Smooth muscle cell (in vitro differentiated cells): ENCODE data around the gene ZBTB25. TPM values are rescaled to one million over a fixed set of nuclear protein-coding genes. Genes with fewer than 3 reads are reported as not detected.
"Not testable (repeated sequence)": the region's sequence is repeated elsewhere in the genome, so short reads cannot be mapped to it uniquely, and the experiment has no call there.

ENCODE experiments used
- DNase-seq: peaks from one replicate; lab custom pipeline; 2025; ENCODE audit not compliant: unreplicated experiment; lab: John Stamatoyannopoulos, UW
- H2AFZ ChIP-seq: fragments of 200-600 bp; sonication (generic); 2 replicates; pipeline ENCODE4 v1.6.0; 2016; ENCODE audit warnings: antibody characterized with exemption, low read depth, mild to moderate bottlenecking
- H3F3A ChIP-seq: fragments of 200-600 bp; sonication (generic); 2 replicates; pipeline ENCODE4 v1.6.0; 2017; ENCODE audit warnings: antibody characterized with exemption, low read depth
- H3K27ac ChIP-seq: fragments of 200-600 bp; sonication (generic); 2 replicates; pipeline ENCODE4 v1.5.1; 2016; ENCODE audit warnings: low read depth, mild to moderate bottlenecking
- H3K27me3 ChIP-seq: fragments of 200-600 bp; sonication (generic); 2 replicates; pipeline ENCODE4 v1.6.1; 2016; ENCODE audit warnings: low read depth, mild to moderate bottlenecking
- H3K36me3 ChIP-seq: fragments of 200-600 bp; sonication (generic); 2 replicates; pipeline ENCODE4 v1.5.1; 2016; ENCODE audit warnings: low read depth
- H3K4me1 ChIP-seq: fragments of 200-600 bp; sonication (generic); 2 replicates; pipeline ENCODE4 v1.5.1; 2016; ENCODE audit warnings: low read depth
- H3K4me2 ChIP-seq: fragments of 200-600 bp; sonication (generic); 2 replicates; pipeline ENCODE4 v1.6.0; 2016; ENCODE audit warnings: mild to moderate bottlenecking
- H3K4me3 ChIP-seq: fragments of 200-600 bp; sonication (generic); 2 replicates; pipeline ENCODE4 v1.5.1; 2016; ENCODE audit warnings: mild to moderate bottlenecking
- H3K79me2 ChIP-seq: fragments of 200-600 bp; sonication (generic); 2 replicates; pipeline ENCODE4 v1.6.0; 2016; ENCODE audit warnings: low read depth, mild to moderate bottlenecking
- H3K9ac ChIP-seq: fragments of 200-600 bp; sonication (generic); 2 replicates; pipeline ENCODE4 v1.6.0; 2016; ENCODE audit warnings: low read depth
- H3K9me3 ChIP-seq: fragments of 200-600 bp; sonication (generic); replicated peaks from 2 replicates; pipeline ENCODE4 v1.5.1; 2016; ENCODE audit warnings: low read depth
- H4K20me1 ChIP-seq: fragments of 200-600 bp; sonication (generic); 2 replicates; pipeline ENCODE4 v1.6.0; 2016; ENCODE audit warnings: low read depth
- WGBS: methylation state at CpG from one replicate; pipeline ENCODE4 v1.1.7; 2016; ENCODE audit warnings: low lambda C conversion rate; 5-methylcytosine and 5-hydroxymethylcytosine counted together
- polyA plus RNA-seq: library from polyadenylated mRNA; unstranded; fragments of >200 nt; fragmentation: Nextera tagmentation; extraction: Ambion mirVana; gene quantifications from 2 replicates; pipeline ENCODE4 v1.2.1, GENCODE V29; 2016
- total RNA-seq: library from RNA; depleted of rRNA; stranded (reverse); fragments of >200 nt; gene quantifications from 2 replicates; pipeline ENCODE4 v1.2.3, GENCODE V29; 2014
- TF ChIP-seq, protein P1 (sequence below): fragments of 200-600 bp; sonication (generic); IDR thresholded peaks from 2 replicates; pipeline ENCODE4 v1.5.1; 2017; ENCODE audit warnings: borderline replicate concordance, mild to moderate bottlenecking, antibody characterized with exemption; ENCODE audit not compliant: insufficient read depth, poor library complexity, severe bottlenecking

Gene ZBTB25
- total and polyA plus RNA-seq, 2 experiments from 2014 or later, result 6.9 to 12.5 TPM

DNA sequence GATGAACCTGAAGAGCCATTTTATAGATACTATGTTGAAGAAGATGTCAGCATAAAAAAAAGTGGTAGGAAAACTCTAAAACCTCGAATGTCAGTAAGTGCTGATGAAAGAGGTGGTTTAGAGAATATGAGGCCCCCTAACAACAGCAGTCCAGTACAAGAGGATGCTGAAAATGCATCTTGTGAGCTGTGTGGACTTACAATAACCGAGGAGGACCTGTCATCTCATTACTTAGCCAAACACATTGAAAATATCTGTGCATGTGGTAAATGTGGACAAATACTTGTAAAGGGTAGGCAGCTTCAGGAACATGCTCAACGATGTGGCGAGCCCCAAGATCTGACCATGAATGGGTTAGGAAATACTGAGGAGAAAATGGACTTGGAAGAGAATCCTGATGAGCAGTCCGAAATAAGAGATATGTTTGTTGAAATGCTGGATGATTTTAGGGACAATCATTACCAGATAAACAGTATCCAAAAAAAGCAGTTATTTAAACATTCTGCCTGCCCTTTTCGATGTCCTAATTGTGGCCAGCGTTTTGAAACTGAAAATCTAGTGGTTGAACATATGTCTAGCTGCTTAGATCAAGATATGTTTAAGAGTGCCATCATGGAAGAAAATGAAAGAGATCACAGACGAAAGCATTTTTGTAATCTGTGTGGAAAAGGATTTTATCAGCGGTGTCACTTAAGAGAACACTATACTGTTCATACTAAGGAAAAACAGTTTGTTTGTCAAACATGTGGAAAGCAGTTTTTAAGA lies 19.1 kb upstream of the ZBTB25 start:
- H3K9ac ChIP-seq, result no peak overlapping the region
- TF ChIP-seq, protein P1, sequence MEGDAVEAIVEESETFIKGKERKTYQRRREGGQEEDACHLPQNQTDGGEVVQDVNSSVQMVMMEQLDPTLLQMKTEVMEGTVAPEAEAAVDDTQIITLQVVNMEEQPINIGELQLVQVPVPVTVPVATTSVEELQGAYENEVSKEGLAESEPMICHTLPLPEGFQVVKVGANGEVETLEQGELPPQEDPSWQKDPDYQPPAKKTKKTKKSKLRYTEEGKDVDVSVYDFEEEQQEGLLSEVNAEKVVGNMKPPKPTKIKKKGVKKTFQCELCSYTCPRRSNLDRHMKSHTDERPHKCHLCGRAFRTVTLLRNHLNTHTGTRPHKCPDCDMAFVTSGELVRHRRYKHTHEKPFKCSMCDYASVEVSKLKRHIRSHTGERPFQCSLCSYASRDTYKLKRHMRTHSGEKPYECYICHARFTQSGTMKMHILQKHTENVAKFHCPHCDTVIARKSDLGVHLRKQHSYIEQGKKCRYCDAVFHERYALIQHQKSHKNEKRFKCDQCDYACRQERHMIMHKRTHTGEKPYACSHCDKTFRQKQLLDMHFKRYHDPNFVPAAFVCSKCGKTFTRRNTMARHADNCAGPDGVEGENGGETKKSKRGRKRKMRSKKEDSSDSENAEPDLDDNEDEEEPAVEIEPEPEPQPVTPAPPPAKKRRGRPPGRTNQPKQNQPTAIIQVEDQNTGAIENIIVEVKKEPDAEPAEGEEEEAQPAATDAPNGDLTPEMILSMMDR, result no peak
- H2AFZ ChIP-seq, result no peak overlapping the region
- peaks cover 40% of the 10 kb centered on the region for H3F3A ChIP-seq
- H3K79me2 ChIP-seq, result peaks cover 89% of the 10 kb centered on the region
- peak overlapping the region; percentile 43 for H3K27ac ChIP-seq
- H3K9me3 ChIP-seq, result no peaks in the 10 kb centered on the region
- H3K4me3 ChIP-seq, result no peak overlapping the region
- H3K36me3 ChIP-seq, result peaks cover 5% of the 10 kb centered on the region
- no peaks in the 10 kb centered on the region for H3K27me3 ChIP-seq
- WGBS, result 89% methylated on average over 9 of the region's 9 CpGs
- DNase-seq, result no peak
- H4K20me1 ChIP-seq, result peaks cover 74% of the 10 kb centered on the region
- H3K4me1 ChIP-seq, result no peaks in the 10 kb centered on the region
- H3K4me2 ChIP-seq, result peak overlapping the region; percentile 33

DNA sequence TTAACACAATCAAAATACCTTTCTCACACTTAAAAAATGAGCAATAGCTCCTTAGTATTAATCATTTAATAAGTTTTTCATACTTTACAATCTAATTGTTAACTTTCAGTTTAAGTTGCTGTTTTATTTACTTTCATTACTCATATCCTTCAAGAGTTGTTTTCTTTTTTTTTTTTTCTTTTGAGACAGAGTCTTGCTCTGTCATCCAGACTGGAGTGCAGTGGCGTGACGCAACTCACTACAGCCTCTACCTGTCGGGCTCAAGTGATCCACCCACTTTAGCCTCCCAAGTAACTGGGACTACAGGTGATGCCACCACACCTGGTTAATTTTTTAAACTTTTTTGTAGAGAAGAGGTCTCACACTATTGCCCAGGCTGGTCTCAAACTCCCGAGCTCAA lies 17.1 kb upstream of the ZBTB25 start:
- Histone ChIP-seq H3K36me3 (peaks cover 5% of the 10 kb centered on the region), H2AFZ (no peak overlapping the region), H3K27me3 (no peaks in the 10 kb centered on the region), H3K9ac (no peak overlapping the region), H3K9me3 (no peaks in the 10 kb centered on the region), H3K4me2 (no peak overlapping the region), H3K27ac (peak overlapping the region; percentile 43), H3K4me1 (no peaks in the 10 kb centered on the region), H3K79me2 (peaks cover 98% of the 10 kb centered on the region), H3F3A (peaks cover 43% of the 10 kb centered on the region), H3K4me3 (no peak overlapping the region), H4K20me1 (peaks cover 95% of the 10 kb centered on the region)
- WGBS, result 92% methylated on average over 4 of the region's 4 CpGs
- no peak for DNase-seq
- TF ChIP-seq, protein P1, result no peak

DNA sequence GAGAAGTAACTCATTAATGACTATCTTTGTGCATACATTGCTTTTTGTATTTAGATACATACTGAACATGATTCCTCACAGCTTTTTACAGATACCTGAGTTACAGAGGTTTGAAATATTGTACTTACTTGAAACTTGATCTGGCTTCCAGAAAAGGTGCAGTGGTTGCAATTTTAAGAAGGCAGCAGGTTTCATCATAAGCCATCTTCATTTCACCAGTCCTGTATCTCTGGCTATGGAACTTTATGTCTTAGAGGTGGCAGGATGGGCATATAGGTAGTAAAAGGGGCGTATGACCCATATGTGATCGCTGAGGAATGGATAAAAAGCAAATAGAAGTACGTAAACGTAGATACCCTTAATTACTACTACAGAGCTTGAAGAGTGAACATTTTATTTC lies 14.6 kb upstream of the ZBTB25 start:
- Histone ChIP-seq H3K9me3 (no peaks in the 10 kb centered on the region), H3K4me1 (no peaks in the 10 kb centered on the region), H3F3A (peaks cover 37% of the 10 kb centered on the region), H3K36me3 (no peaks in the 10 kb centered on the region), H2AFZ (no peak overlapping the region), H3K9ac (no peak overlapping the region), H3K27me3 (no peaks in the 10 kb centered on the region), H4K20me1 (peaks cover 99% of the 10 kb centered on the region), H3K79me2 (peaks cover 99% of the 10 kb centered on the region), H3K4me3 (no peak overlapping the region), H3K27ac (peak overlapping the region; percentile 25), H3K4me2 (no peak overlapping the region)
- no peak for DNase-seq
- WGBS, result 98% methylated on average over 4 of the region's 4 CpGs
- TF ChIP-seq, protein P1, result no peak

DNA sequence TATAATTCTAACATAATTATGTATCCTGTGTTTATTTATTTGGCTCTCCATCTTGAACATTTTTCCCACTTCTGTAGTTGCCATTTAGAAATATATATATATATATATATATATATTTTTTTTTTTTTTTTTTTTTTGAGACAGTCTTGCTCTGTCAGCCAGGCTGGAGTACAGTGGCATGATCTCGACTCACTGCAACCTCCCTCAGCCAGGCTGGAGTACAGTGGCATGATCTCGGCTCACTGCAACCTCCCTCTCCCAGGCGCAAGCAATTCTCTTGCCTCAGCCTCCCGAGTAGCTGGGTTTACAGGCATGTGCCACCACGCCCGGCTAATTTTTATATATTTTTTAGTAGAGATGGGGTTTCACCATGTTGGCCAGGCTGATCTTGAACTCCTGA lies 14.0 kb upstream of the ZBTB25 start:
- not testable (repeated sequence) for H3K4me3 ChIP-seq, H3K4me2 ChIP-seq, H3K36me3 ChIP-seq, H3K9me3 ChIP-seq, DNase-seq, H3K27ac ChIP-seq, H3K9ac ChIP-seq, H3K27me3 ChIP-seq, H2AFZ ChIP-seq, H3K4me1 ChIP-seq
- Histone ChIP-seq H3F3A (peaks cover 31% of the 10 kb centered on the region), H3K79me2 (peaks cover 99% of the 10 kb centered on the region), H4K20me1 (peaks cover 99% of the 10 kb centered on the region)
- WGBS, result 95% methylated on average over 6 of the region's 6 CpGs
